PFSK-1 (cell line): ENCODE measurements around the gene PFDN1.

Source experiments
- FOXP2 ChIP-seq: optimal IDR thresholded peaks from 2 replicates; pipeline ENCODE3; 2011; ENCODE audit warnings: borderline replicate concordance, control low read depth, inconsistent platforms; ENCODE audit not compliant: insufficient read depth; ENCODE audit errors: extremely low read length, extremely low read depth
- POLR2AphosphoS5 ChIP-seq: IDR thresholded peaks from 2 replicates; pipeline ENCODE4 v1.6.1; 2012; ENCODE audit warnings: low read depth, mild to moderate bottlenecking, control low read depth, low read length, moderate library complexity
- REST ChIP-seq, 2 experiments: IDR thresholded peaks; 2 replicates each; pipeline versions ENCODE4 v1.6.1 to v1.8.0; 2011 to 2012; ENCODE audit warnings: low read depth in 2 of 2, low read length in 2 of 2, control low read depth in 1 of 2, inconsistent platforms in 1 of 2, mild to moderate bottlenecking in 1 of 2, moderate library complexity in 1 of 2; ENCODE audit not compliant: insufficient read depth in 1 of 2
- SIN3A ChIP-seq: IDR thresholded peaks from 2 replicates; pipeline ENCODE4 v1.6.1; 2012; ENCODE audit warnings: mild to moderate bottlenecking, low read length, moderate library complexity, borderline replicate concordance; ENCODE audit not compliant: insufficient read depth
- TAF1 ChIP-seq: IDR thresholded peaks from 2 replicates; pipeline ENCODE4 v1.6.1; 2012; ENCODE audit warnings: low read length, control low read depth, borderline replicate concordance; ENCODE audit not compliant: insufficient read depth

Gene PFDN1

GRCh38 chr5:140262221-140262620 lies 40.7 kb downstream of the PFDN1 start:
- TF ChIP-seq SIN3A = no peak
- no peak for TF ChIP-seq TAF1
- TF ChIP-seq REST (IDR thresholded peaks at IDR 0.05; ENCODE audit: insufficient read depth in 1 of 2, low read depth in 2 of 2, low read length in 2 of 2) = no peak
- no peak for TF ChIP-seq FOXP2
- TF ChIP-seq POLR2AphosphoS5 = no peak

DNA sequence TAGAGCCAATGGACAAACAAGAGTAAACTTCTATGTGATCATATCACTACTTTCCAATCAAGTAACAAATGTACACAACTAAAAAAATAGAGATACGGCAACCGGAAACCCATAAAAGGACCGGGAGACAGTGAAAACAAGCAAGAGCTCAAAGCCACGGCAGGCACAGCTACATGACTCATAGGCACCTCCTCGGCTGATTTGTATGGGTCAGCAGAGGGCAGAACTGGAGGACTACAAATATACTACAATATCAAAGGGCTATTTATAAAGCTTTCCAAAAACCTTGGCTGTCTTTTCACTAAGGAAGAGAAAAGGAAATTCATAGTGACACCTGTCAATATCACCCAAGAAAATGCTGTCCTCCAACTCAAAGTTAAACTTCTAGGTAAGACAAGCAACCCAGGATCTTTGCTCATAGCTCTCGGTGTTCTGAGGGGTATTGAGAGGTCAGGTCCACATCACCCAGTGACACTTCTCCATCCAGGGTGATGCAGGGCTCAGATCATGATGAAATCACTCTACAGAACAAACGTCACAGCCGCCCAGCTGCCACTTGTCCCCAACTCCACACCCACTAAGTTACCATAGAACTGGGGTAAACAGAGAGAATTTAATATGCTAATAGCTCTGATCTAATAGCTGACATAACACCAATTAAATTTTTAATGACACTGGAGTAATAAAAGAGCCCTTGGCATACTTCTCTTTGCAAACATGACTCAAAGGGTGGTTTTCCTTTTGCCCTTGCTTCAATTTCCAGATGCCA lies 41.3 kb downstream of the PFDN1 start:
- no peak for TF ChIP-seq REST (IDR thresholded peaks at IDR 0.05; ENCODE audit: insufficient read depth in 1 of 2, low read depth in 2 of 2, low read length in 2 of 2)
- TF ChIP-seq FOXP2 = no peak
- no peak for TF ChIP-seq POLR2AphosphoS5
- TF ChIP-seq SIN3A = no peak

- TF ChIP-seq SIN3A (no peak), FOXP2 (no peak), POLR2AphosphoS5 (no peak), TAF1 (no peak), REST (IDR thresholded peaks at IDR 0.05; ENCODE audit: insufficient read depth in 1 of 2, low read depth in 2 of 2, low read length in 2 of 2) (no peak)
Measured at GRCh38 chr5:140260089-140260656, 42.7 kb downstream of the PFDN1 start.

DNA sequence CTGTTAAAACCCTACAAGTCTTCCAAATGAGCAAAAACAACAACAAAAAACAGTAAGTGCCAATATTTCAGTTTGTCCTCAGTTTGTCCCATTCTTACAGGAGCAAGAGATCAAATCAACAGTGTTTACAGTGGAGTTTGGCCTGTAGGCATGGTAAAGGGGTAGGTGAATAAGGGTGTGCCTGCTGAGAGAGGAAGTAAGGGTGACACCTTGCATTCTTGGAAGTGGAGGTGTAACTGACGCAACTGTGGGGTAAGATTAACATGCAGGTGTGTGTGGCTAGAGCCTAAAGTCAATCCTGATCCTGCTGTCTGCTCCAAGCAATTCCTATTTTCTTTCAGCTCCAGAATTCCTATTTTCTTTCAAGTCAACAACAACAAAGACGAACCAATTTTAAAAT lies 43.4 kb downstream of the PFDN1 start:
- no peak for TF ChIP-seq FOXP2
- TF ChIP-seq SIN3A = no peak
- no peak for TF ChIP-seq REST (IDR thresholded peaks at IDR 0.05; ENCODE audit: insufficient read depth in 1 of 2, low read depth in 2 of 2, low read length in 2 of 2)
- TF ChIP-seq POLR2AphosphoS5 = no peak
- no peak for TF ChIP-seq TAF1

- TF ChIP-seq SIN3A = no peak
- no peak for TF ChIP-seq TAF1
- TF ChIP-seq POLR2AphosphoS5 = no peak
- no peak for TF ChIP-seq REST (IDR thresholded peaks at IDR 0.05; ENCODE audit: insufficient read depth in 1 of 2, low read depth in 2 of 2, low read length in 2 of 2)
- TF ChIP-seq FOXP2 = no peak
Measured at GRCh38 chr5:140258873-140259272, 44.0 kb downstream of the PFDN1 start.
